ENCODE results near the gene CPAMD8.
"Not testable (repeated sequence)": the region's sequence is repeated elsewhere in the genome, so short reads cannot be mapped to it uniquely, and the experiment has no call there.

The CPAMD8 gene

GRCh38 chr19:16942583-16942982, 84.0 kb downstream of the CPAMD8 start:
- Mint-ChIP-seq H3K4me3 (no peak overlapping the region), H3K27me3 (ENCODE audit: low read depth) (no peaks in the 10 kb centered on the region), H3K4me1 (no peaks in the 10 kb centered on the region), H3K36me3 (ENCODE audit: low read depth) (peaks cover 13% of the 10 kb centered on the region), H3K9me3 (no peaks in the 10 kb centered on the region), H3K27ac (no peak overlapping the region)
- TF ChIP-seq CTCF (IDR thresholded peaks at IDR 0.05; ENCODE audit: unreplicated experiment in 3 of 3): no peak

- TF ChIP-seq CTCF (IDR thresholded peaks at IDR 0.05; ENCODE audit: unreplicated experiment in 3 of 3): no peak
These were observed 86.0 kb downstream of the CPAMD8 start for GRCh38 chr19:16940626-16941025.

GRCh38 chr19:16940063-16940462, 86.5 kb downstream of the CPAMD8 start:
- H3K27ac Mint-ChIP-seq; H3K4me1 Mint-ChIP-seq; H3K4me3 Mint-ChIP-seq; H3K9me3 Mint-ChIP-seq; H3K27me3 Mint-ChIP-seq (ENCODE audit: low read depth): not testable (repeated sequence)
- H3K36me3 Mint-ChIP-seq (ENCODE audit: low read depth): peaks cover 15% of the 10 kb centered on the region

More at GRCh38 chr19:16940626-16941025, 86.0 kb downstream of the CPAMD8 start:
- H3K4me3 Mint-ChIP-seq: no peak overlapping the region
- H3K27ac Mint-ChIP-seq: no peak overlapping the region
- no peaks in the 10 kb centered on the region for H3K27me3 Mint-ChIP-seq (ENCODE audit: low read depth)
- H3K9me3 Mint-ChIP-seq: peaks cover 5% of the 10 kb centered on the region
- H3K4me1 Mint-ChIP-seq: no peaks in the 10 kb centered on the region
- H3K36me3 Mint-ChIP-seq (ENCODE audit: low read depth): peaks cover 10% of the 10 kb centered on the region

- no peaks in the 10 kb centered on the region for H3K27me3 Mint-ChIP-seq (ENCODE audit: low read depth)
- peaks cover 29% of the 10 kb centered on the region for H3K36me3 Mint-ChIP-seq (ENCODE audit: low read depth)
- no peak overlapping the region for H3K4me3 Mint-ChIP-seq
- no peaks in the 10 kb centered on the region for H3K4me1 Mint-ChIP-seq
- no peak overlapping the region for H3K27ac Mint-ChIP-seq
- H3K9me3 Mint-ChIP-seq: peaks cover 21% of the 10 kb centered on the region
- TF ChIP-seq CTCF (IDR thresholded peaks at IDR 0.05; ENCODE audit: unreplicated experiment in 3 of 3): no peak
These were observed 88.4 kb downstream of the CPAMD8 start for GRCh38 chr19:16938211-16938610.

- H3K36me3 Mint-ChIP-seq (ENCODE audit: low read depth): peaks cover 29% of the 10 kb centered on the region
- H3K4me1 Mint-ChIP-seq; H3K4me3 Mint-ChIP-seq; H3K27me3 Mint-ChIP-seq (ENCODE audit: low read depth); H3K27ac Mint-ChIP-seq: not testable (repeated sequence)
- peaks cover 21% of the 10 kb centered on the region for H3K9me3 Mint-ChIP-seq
These were observed 88.8 kb downstream of the CPAMD8 start for GRCh38 chr19:16937796-16938195.

- Mint-ChIP-seq H3K4me1 (no peaks in the 10 kb centered on the region), H3K36me3 (ENCODE audit: low read depth) (peaks cover 27% of the 10 kb centered on the region), H3K27me3 (ENCODE audit: low read depth) (no peaks in the 10 kb centered on the region), H3K27ac (no peak overlapping the region), H3K9me3 (peaks cover 26% of the 10 kb centered on the region), H3K4me3 (no peak overlapping the region)
- TF ChIP-seq CTCF (IDR thresholded peaks at IDR 0.05; ENCODE audit: unreplicated experiment in 3 of 3): no peak
These were observed 89.7 kb downstream of the CPAMD8 start for GRCh38 chr19:16936901-16937300.

- Mint-ChIP-seq H3K4me3 (no peak overlapping the region), H3K27me3 (ENCODE audit: low read depth) (no peaks in the 10 kb centered on the region), H3K36me3 (ENCODE audit: low read depth) (peaks cover 37% of the 10 kb centered on the region), H3K9me3 (peaks cover 34% of the 10 kb centered on the region), H3K4me1 (no peaks in the 10 kb centered on the region), H3K27ac (no peak overlapping the region)
- no peak for TF ChIP-seq CTCF (IDR thresholded peaks at IDR 0.05; ENCODE audit: unreplicated experiment in 3 of 3)
These were observed 92.1 kb downstream of the CPAMD8 start for GRCh38 chr19:16934489-16934888.

All from nephron (organoid).